GM12864 (cell line): ENCODE measurements around the gene SERPING1.

ENCODE experiments used
- DNase-seq: peaks from one replicate; pipeline ENCODE4 v3.0.0-alpha.2; 2011; ENCODE audit warnings: low read depth
- H3K4me3 ChIP-seq: 2 replicates; pipeline ENCODE4 v1.5.1; 2011; ENCODE audit warnings: mild to moderate bottlenecking, low read depth, low read length, control low read depth
- TF ChIP-seq, protein P1 (sequence below): IDR thresholded peaks from 2 replicates; pipeline ENCODE4 v1.5.1; 2011; ENCODE audit warnings: low read depth, mild to moderate bottlenecking, moderate library complexity, low read length, control low read depth, inconsistent platforms; ENCODE audit errors: missing control alignments

SERPING1 gene

DNA sequence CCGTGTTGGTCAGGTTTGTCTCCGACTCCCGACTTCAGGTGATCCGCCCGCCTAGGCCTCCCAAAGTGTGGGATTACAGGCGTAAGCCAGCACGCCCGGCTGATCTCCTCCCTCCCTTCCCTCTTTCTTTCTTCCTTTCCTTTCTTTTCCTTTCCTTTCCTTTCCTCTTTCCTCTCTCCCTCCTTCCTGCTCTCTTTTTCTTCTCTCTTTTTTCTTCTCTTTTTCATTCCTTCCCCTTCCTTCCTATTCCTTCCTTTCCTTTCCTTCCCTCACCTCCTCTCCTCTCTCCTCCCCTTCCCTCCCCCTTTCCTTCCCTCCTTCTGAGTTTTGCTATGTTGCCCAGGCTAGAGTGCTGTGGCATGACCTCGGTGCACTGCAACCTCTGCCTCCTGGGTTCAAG is 66.5 kb downstream of the SERPING1 start:
- DNase-seq = no peak
- TF ChIP-seq, protein P1, sequence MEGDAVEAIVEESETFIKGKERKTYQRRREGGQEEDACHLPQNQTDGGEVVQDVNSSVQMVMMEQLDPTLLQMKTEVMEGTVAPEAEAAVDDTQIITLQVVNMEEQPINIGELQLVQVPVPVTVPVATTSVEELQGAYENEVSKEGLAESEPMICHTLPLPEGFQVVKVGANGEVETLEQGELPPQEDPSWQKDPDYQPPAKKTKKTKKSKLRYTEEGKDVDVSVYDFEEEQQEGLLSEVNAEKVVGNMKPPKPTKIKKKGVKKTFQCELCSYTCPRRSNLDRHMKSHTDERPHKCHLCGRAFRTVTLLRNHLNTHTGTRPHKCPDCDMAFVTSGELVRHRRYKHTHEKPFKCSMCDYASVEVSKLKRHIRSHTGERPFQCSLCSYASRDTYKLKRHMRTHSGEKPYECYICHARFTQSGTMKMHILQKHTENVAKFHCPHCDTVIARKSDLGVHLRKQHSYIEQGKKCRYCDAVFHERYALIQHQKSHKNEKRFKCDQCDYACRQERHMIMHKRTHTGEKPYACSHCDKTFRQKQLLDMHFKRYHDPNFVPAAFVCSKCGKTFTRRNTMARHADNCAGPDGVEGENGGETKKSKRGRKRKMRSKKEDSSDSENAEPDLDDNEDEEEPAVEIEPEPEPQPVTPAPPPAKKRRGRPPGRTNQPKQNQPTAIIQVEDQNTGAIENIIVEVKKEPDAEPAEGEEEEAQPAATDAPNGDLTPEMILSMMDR = no peak
- H3K4me3 ChIP-seq = no peak overlapping the region
